HG03280 (cell line): Measurements from ENCODE around the gene NOVA1.

Source experiments
- ATAC-seq: cut with Tn5 transposase; IDR thresholded peaks from one replicate; pipeline ENCODE4 v1.9.1; 2021; ENCODE audit warnings: mild to moderate bottlenecking, moderate library complexity; ENCODE audit not compliant: unreplicated experiment

The NOVA1 gene

DNA sequence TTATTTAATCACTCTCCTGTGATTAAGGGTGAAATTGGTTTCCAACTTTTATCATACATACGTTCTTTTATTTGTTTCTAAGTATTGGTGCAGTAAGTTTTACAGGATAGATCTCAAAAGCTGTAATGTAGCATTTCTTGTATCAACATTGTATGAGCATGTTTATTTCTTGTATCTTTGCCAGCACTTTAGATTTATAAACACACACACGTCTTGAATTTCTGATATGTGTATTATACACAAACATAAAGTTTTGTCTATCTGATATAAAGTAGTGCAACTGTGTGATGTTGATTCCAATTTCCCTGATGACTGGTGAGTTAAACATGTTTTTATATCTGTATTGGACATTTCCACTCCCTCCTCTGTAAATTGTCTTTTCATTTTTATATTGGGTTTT, 134.7 kb downstream of the NOVA1 start:
- ATAC-seq = no peak

DNA sequence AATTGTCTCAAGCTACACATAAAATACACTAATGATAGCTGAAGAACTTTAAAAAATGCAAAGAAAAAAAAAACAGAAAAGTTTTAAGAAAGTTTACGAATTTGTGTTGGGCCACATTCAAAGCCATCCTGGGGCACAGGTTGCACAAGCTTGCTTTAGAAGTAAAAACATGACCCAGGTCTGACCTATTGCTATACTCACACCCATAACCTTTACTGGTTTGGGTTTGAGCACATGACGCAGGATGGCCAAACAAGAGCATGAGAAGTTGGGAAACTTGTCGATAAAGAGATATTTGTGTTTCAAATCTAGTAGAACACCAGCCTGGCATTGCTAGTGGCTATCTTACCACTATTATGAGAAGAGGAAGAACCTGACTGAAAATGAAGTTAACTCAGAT, 143.7 kb downstream of the NOVA1 start:
- no peak for ATAC-seq

DNA sequence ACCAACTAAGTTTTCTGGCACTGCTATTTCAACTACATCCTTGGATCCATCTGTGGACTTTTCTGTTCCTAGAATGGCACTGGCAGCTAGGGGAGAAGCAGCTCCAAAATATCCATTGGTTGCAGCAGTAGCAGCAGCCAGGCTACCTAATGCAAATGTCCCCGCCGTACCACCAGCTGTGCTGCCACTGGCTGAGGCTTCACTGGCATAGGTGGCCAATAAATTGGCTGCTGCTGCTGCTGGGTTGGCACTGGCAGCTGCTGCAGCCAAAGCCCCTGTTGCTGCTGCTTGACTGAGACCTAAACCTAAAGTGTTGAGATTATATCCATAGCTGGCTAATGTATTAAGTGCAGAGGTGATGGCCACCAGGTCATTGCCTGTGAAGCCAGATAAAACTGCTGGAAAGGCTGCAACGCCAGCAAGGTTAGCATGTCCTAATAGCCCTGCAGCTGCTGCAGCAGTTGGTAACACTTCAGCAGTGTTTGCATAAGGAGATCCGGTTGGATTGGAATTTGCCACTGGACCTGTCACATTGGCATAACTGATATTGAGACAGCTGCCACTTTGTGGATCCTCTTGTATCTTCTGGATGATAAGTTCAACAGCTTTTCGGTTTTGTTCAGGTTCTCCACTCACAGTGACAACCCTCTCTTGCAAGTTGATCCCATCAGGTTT, 149.5 kb downstream of the NOVA1 start:
- ATAC-seq = no peak

DNA sequence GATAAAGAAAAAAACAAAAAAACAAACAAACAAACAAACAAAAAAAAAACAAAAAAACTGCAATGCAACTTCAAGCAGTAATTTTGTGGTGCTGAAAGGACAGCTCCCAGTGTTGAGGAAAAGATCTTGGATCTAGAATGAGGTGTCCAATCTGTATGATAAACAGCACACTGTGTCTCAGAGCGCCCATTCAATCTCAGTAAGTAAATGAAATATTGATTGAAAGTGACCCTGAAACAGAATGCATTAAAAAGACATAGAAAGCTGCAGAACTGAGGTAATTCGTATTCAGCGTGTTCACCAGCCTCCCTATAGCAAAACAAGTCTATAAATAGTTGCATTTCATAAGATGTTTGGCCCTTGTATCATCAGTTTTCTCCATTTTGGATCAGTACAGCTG, 153.0 kb downstream of the NOVA1 start:
- ATAC-seq = no peak

DNA sequence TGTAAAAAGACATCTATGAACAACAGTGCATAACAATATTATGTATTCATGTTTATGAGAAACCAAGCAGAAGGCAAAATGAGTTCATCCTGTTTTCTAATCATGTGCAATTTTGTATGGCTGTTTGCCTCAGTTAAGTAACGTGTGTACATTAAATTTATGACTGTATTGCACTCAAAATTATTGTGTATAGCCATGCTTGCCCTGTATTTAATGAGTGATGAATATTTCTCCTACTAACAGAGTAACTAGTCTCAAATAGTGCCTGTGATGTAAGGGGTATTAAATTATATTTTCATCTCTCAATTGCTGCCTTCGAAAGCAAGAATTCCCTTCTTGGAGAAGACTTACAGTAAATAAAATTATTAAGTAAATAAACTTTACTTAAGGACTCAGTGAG, 154.2 kb downstream of the NOVA1 start:
- ATAC-seq = no peak

DNA sequence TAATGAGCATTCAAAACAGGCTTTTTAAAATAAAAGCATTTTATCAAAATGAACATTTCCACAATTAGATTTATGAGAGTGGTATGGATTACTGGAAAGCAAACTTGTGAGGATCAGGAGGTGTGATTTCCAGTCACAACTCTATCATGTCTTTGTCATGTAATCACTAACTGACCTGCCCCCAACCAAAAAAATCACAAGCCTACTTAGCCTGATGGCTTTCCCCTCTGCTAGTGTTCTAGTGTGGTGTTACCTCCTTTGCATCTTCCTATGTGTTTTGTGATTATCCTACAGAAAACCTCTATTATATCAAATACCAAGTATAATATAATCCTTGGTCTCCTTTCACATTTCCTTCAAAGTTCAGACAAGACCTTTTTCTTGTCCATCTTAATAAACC, 168.6 kb downstream of the NOVA1 start:
- no peak for ATAC-seq

DNA sequence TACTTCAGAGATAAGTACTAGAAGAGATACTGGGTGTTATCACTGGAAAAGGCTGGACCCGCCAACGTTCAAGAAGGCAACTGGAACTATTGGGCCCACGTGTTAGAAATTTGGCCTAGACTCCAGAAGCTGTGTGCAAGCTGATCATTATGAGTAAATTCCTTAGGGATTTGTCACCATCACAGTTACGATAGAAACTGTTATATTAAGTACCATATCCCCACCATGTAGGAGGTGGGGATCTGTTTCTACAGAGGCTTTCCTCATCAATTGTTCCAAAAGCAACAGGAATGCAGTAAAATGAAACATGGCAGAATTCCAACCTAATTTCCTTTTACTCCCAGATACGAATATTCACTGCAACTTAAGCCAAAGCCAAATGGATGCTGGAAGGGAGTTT, 170.7 kb downstream of the NOVA1 start:
- no peak for ATAC-seq

DNA sequence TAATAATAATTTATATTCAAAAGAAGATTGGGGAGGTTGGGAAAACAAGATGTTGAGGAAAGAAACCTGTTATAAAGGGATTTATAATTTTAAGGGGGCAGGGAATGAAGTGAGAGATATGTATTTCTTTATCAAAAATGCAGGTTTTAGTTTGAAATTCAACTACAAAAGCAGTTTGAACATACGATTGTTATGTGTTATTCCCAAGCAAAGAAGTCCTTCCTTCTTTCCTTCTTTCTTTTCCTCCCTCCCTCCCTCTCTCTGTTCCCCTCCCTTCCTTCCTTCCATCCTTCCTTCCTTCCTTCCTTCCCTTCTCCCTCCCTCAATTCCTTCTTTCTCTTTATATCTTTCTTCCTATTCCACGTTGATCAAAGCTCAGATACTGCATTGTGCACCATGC, 173.3 kb downstream of the NOVA1 start:
- ATAC-seq = no peak

DNA sequence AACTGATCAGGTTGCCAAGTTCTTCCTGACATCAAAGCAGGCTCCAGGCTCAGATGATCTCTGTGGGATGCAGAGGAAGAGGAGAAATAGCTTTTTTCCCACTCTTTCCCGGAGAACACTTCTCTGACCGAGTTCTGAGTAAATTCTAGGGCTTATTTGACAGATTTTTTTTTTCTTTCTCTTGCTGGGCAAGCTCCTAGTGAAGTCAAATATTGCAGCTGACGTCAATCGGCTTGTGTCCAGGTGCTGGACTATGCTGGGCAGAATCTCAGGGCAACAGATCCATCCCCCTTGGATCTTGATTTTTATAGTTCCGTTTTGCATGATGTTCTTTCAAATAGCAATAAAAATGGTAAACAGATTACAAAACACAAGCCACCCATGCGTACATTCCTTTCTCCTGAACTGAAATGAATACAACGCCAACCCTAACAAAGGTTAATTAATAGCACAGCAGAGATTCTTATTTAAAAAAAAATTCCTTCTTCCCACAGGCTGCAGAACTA, 182.2 kb downstream of the NOVA1 start:
- ATAC-seq = no peak

DNA sequence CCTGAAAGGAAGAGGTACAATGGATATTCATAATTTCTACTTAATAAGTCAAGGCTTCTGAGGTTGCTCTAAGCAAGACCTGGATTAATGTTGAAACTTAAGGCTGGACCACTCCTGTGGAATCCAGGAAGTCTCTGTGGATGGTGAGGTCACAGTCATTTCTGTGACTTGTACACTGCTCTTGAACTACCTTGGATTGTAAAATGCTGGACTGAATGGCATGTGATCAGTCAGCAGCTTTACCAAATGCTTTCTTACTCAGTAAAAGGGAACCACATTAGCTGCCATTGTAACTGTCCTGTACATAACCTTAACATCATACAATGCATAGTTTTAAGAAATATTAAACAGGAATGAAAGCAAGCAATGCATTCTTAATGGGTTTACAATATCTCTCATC, 182.9 kb downstream of the NOVA1 start:
- ATAC-seq = no peak

DNA sequence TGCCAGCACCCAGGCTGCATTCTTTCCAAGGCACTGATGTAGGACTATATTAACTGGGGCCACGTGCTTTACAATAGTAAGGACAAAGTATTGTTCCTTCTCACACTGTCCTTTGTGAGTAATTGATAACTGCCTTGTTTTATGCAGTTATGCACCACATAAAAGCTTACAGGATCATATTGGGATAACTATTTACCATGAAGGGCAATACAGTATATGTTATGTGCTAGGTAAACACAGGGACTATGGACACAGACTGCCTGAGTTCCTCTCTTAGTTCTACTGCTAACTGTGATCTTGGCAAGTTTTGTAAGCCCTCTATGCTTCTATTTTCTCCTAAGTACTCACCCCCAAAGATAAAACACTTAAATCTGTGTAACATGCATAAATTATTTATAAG, 183.7 kb downstream of the NOVA1 start:
- no peak for ATAC-seq

DNA sequence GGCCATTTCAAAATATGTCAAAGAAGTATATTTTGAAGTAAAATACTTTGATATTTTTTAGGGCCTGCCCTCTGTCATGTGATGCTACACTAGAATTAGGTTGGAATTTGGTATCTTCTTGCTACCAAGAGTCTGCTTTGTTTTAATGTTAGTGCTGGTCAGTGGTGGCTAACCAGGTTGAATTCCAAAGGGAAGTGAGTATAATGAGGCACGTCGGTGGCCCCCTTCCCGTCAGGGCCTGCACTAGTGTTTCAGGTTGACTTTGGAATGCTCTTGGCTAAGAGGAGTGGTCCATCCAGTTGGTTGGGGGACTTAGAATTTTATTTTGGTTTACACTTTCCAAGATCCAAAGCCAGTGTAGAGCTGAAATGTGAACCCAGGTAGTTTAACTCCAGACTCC, 185.4 kb downstream of the NOVA1 start:
- ATAC-seq = no peak

DNA sequence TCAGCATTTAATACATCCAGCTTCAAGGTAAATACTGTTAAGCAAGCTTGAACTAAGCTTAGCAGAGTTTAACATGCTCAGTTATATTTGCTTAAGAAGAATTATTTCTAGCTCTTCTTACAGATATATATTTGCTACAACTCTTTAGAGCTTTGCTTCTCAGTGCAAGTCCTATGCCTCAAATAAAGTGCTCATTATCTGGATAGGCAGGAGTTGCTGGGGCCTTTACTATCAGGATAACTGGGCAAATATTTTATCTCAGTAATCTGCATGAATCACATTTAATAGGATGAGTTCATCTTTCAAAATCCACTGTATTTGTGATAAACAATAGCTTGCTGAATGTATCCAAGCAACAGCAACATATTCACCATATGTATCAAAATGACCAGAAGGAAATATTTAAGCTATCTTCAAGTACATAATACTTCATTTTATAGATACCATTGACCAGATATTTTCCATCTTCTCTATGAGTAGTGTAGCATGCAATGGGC, 187.6 kb downstream of the NOVA1 start:
- no peak for ATAC-seq

DNA sequence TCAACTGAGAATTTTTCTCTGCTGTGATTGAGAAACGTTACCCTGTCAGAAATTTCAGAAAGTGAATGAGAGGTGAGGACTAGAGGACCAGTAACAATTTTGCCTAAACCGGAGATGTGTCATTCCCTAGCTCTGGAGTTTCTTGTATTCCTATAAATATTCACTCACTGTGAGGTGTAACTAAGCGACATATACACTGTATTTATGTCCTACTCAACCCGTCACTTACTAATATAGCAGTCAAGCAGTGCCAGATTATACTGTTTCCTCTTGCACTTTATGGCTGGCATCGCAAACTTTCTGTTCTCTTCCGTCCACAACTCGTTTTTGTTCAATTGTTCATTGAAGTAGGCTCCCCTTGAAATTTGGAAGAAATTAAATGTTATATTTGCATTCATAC, 192.9 kb downstream of the NOVA1 start:
- no peak for ATAC-seq

DNA sequence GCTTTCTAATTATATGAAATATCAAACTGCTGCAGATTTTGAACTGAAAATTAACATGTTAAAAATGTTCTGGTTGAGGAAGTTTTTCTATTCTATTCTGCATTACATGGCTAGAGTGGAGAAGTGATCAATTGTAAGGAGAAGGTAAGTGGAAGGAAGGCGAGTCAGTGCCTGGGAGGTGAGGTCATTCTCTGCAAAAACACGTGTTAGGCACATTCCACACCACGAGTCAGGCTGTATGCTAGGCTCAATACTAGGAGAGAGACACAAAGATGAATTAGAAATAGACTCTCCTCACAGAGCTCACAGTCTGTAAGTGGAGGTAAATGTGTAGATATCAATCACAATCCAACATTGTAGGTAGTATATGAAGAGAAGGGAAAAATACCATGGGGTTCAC, 194.1 kb downstream of the NOVA1 start:
- ATAC-seq = no peak

DNA sequence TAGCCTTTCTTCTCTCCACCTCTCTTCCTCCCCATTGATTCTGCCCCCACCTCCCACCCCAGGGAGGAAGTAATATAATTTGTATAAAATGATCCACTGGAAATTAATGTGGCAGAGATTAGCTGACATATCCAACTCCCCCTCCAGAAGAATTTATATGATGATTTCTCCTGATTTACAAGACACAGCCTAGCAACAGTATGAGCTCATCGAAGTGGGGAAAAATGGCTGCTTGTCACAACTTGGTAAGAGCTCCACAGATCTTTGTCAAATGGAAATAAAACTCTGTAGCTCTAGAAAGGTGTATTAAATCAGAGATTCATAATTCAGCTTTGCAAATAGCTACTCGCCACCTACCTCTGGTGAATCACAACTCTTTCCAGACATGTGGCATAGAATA, 195.7 kb downstream of the NOVA1 start:
- no peak for ATAC-seq

DNA sequence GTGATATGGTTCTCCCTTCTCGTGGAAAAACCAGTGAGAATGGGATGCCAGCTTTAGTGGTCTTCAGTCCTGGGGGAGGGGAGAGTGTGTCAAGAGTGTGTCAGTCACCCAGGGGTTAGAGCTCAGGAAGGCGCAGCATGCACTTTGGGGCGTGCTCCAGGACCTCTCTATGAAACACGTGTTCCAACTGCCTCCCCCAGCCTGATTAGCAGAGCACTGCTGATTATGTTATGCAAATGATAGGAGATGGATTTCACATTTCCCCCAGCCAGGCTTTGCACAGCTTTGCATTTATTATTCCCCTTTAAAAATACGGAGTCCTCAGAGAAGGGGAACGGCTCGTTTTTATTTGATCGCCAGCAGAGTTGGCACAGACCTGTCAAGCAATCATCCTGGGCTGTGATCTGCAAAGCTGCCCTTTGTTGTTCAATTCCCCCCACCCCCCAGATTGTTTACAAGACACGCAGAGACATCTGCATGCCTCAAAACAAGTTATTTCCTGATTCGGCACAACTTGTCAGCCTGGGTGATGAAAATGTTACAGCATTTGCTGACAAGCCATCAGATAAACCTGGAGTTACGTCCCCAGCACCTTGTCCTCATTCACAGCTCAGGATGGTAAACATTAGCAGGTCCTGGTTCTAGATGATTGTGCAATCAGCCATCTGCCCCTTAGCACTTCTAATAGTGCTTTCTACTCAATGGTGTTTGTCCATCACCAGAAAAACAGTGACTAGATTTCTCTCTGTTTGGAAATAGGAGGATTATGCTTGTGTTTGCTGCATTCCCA, 196.5 kb downstream of the NOVA1 start:
- no peak for ATAC-seq

DNA sequence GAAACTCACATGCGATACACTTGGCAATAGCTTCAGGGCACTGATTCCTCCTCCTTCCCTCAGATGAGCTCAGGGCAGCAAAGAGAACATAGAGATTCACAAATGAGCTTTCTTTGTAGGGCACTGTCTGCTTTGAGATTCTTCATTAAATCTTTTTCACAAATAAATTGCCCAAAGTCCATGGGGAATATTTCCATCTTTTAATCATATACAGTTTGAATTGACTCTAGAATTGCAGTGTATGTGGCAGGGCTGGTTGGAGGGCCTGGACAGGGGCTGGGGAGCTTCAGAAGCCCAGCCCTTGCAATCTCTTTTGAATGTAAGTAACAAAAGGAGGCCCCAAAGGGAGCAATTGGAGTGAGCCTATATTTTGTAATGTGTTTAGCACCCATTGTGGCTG, 197.5 kb downstream of the NOVA1 start:
- no peak for ATAC-seq

DNA sequence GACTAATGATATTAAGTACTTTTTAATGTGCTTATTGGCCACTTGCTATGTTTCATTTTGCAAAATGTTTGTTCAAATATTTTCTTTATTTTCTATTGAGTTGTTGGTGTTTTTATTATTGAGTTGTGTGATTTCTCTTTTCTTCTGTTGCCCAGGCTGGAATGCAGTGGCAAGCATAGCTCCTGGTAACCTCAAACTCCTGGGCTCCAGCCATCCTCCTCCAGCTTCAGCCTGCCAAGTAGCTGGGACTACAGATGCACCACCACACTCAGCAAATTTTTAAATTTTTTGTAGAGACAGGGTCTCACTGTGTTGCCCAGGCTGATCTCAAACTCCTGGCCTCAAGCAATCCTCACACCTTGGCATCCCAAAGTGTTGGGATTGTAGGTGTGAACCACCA, 199.2 kb downstream of the NOVA1 start:
- no peak for ATAC-seq
